Dermis blood vessel endothelial cell (primary cell): Measurements from ENCODE around the gene NEK7. TPM values are rescaled to one million over a fixed set of nuclear protein-coding genes. Genes with fewer than 3 reads are reported as not detected.

Source experiments
- DNase-seq: peaks from one replicate; pipeline ENCODE4 v3.0.0; 2010
- total RNA-seq: library from RNA; depleted of rRNA; stranded (reverse); fragments of >200 nt; gene quantifications from 2 replicates; pipeline ENCODE4 v1.2.3, GENCODE V29; 2014

Gene NEK7
- total RNA-seq, 1 donor from 2014 or later: 68.1 TPM

GRCh38 chr1:198147216-198147615 lies 9.6 kb upstream of the NEK7 start:
- DNase-seq: no peak

- no peak for DNase-seq
These were observed 6.4 kb upstream of the NEK7 start for GRCh38 chr1:198150369-198150768.

GRCh38 chr1:198151688-198152087 lies 5.1 kb upstream of the NEK7 start:
- DNase-seq: peak; percentile 91

GRCh38 chr1:198153103-198153502 lies 3.7 kb upstream of the NEK7 start:
- peak; percentile 84 for DNase-seq

- DNase-seq: no peak
These were observed 3.0 kb upstream of the NEK7 start for GRCh38 chr1:198153804-198154203.

GRCh38 chr1:198155253-198155652 lies 1.5 kb upstream of the NEK7 start:
- peak; percentile 67 for DNase-seq

- peak; percentile 91 for DNase-seq
These were observed 570 bp upstream of the NEK7 start for GRCh38 chr1:198156111-198156744.

- DNase-seq: peak; percentile 96
These were observed 546 bp downstream of the NEK7 start for GRCh38 chr1:198157241-198157846.

- peak; percentile 51 for DNase-seq
These were observed 1.3 kb downstream of the NEK7 start for GRCh38 chr1:198157847-198158725.

GRCh38 chr1:198158735-198159589 lies 2.2 kb downstream of the NEK7 start:
- DNase-seq: peak; percentile 93

GRCh38 chr1:198160222-198160621 lies 3.4 kb downstream of the NEK7 start:
- no peak for DNase-seq

- DNase-seq: no peak
These were observed 4.3 kb downstream of the NEK7 start for GRCh38 chr1:198160946-198161614.

- no peak for DNase-seq
These were observed 4.9 kb downstream of the NEK7 start for GRCh38 chr1:198161718-198162090.

GRCh38 chr1:198162091-198162767 lies 5.4 kb downstream of the NEK7 start:
- no peak for DNase-seq

- peak; percentile 30 for DNase-seq
These were observed 9.3 kb downstream of the NEK7 start for GRCh38 chr1:198165927-198166647.

GRCh38 chr1:198166900-198167299 lies 10.1 kb downstream of the NEK7 start:
- no peak for DNase-seq

- peak; percentile 66 for DNase-seq
These were observed 10.7 kb downstream of the NEK7 start for GRCh38 chr1:198167436-198167934.

- no peak for DNase-seq
These were observed 11.4 kb downstream of the NEK7 start for GRCh38 chr1:198168227-198168626.

GRCh38 chr1:198169672-198170071 lies 12.9 kb downstream of the NEK7 start:
- DNase-seq: peak; percentile 92
